Measurements from ENCODE around the gene PTPRN2.

PTPRN2 gene

GRCh38 chr7:157574120-157574825 is 1013.4 kb downstream of the PTPRN2 start:
- Histone ChIP-seq H3K27ac (ENCODE audit: low read depth, low read length) (no peak overlapping the region), H3K36me3 (ENCODE audit: control insufficient read depth in 5 of 5, insufficient read depth in 5 of 5, low read length in 5 of 5) (no peaks in the 10 kb centered on the region), H3K27me3 (ENCODE audit: control insufficient read depth in 5 of 5, insufficient read depth in 4 of 5, low read length in 5 of 5) (peaks cover 0 to 6% (median 6%) of the 10 kb centered on the region in 5 donors), H3K9me3 (ENCODE audit: control insufficient read depth in 5 of 5, low read length in 5 of 5) (no peaks in the 10 kb centered on the region), H3K4me1 (ENCODE audit: control insufficient read depth in 5 of 5, insufficient read depth in 5 of 5, low read length in 5 of 5) (peaks cover 0 to 7% (median 2%) of the 10 kb centered on the region in 5 donors), H3K4me3 (ENCODE audit: low read depth in 1 of 5, low read length in 5 of 5) (no peak overlapping the region), H3K9ac (ENCODE audit: low read length in 5 of 5) (no peak overlapping the region)

GRCh38 chr7:157573244-157573643 is 1014.4 kb downstream of the PTPRN2 start:
- H3K9ac ChIP-seq (ENCODE audit: low read length in 5 of 5) = no peak overlapping the region
- peaks cover 3 to 11% (median 8%) of the 10 kb centered on the region in 5 donors for H3K27me3 ChIP-seq (ENCODE audit: control insufficient read depth in 5 of 5, insufficient read depth in 4 of 5, low read length in 5 of 5)
- H3K4me1 ChIP-seq (ENCODE audit: control insufficient read depth in 5 of 5, insufficient read depth in 5 of 5, low read length in 5 of 5) = peaks cover 0 to 17% (median 12%) of the 10 kb centered on the region in 5 donors
- no peak overlapping the region for H3K27ac ChIP-seq (ENCODE audit: low read depth, low read length)
- no peaks in the 10 kb centered on the region for H3K9me3 ChIP-seq (ENCODE audit: control insufficient read depth in 5 of 5, low read length in 5 of 5)
- H3K36me3 ChIP-seq (ENCODE audit: control insufficient read depth in 5 of 5, insufficient read depth in 5 of 5, low read length in 5 of 5) = no peaks in the 10 kb centered on the region
- H3K4me3 ChIP-seq (ENCODE audit: low read depth in 1 of 5, low read length in 5 of 5) = no peak overlapping the region

GRCh38 chr7:157572622-157573021 is 1015.0 kb downstream of the PTPRN2 start:
- Histone ChIP-seq H3K4me3 (ENCODE audit: low read depth in 1 of 5, low read length in 5 of 5) (no peak overlapping the region), H3K9me3 (ENCODE audit: control insufficient read depth in 5 of 5, low read length in 5 of 5) (no peaks in the 10 kb centered on the region), H3K9ac (ENCODE audit: low read length in 5 of 5) (no peak overlapping the region), H3K27ac (ENCODE audit: low read depth, low read length) (no peak overlapping the region), H3K36me3 (ENCODE audit: control insufficient read depth in 5 of 5, insufficient read depth in 5 of 5, low read length in 5 of 5) (no peaks in the 10 kb centered on the region), H3K4me1 (ENCODE audit: control insufficient read depth in 5 of 5, insufficient read depth in 5 of 5, low read length in 5 of 5) (peaks cover 0 to 21% (median 17%) of the 10 kb centered on the region in 5 donors), H3K27me3 (ENCODE audit: control insufficient read depth in 5 of 5, insufficient read depth in 4 of 5, low read length in 5 of 5) (peaks cover 4 to 16% (median 7%) of the 10 kb centered on the region in 5 donors)

- H3K9me3 ChIP-seq (ENCODE audit: control insufficient read depth in 5 of 5, low read length in 5 of 5) = no peaks in the 10 kb centered on the region
- no peak overlapping the region for H3K4me3 ChIP-seq (ENCODE audit: low read depth in 1 of 5, low read length in 5 of 5)
- H3K9ac ChIP-seq (ENCODE audit: low read length in 5 of 5) = no peak overlapping the region
- no peaks in the 10 kb centered on the region for H3K36me3 ChIP-seq (ENCODE audit: control insufficient read depth in 5 of 5, insufficient read depth in 5 of 5, low read length in 5 of 5)
- H3K27me3 ChIP-seq (ENCODE audit: control insufficient read depth in 5 of 5, insufficient read depth in 4 of 5, low read length in 5 of 5) = peaks cover 3 to 17% (median 4%) of the 10 kb centered on the region in 5 donors
- H3K27ac ChIP-seq (ENCODE audit: low read depth, low read length) = no peak overlapping the region
- peaks cover 0 to 21% (median 17%) of the 10 kb centered on the region in 5 donors for H3K4me1 ChIP-seq (ENCODE audit: control insufficient read depth in 5 of 5, insufficient read depth in 5 of 5, low read length in 5 of 5)
Observed at GRCh38 chr7:157570531-157571200, 1017.0 kb downstream of the PTPRN2 start.

GRCh38 chr7:157569967-157570366 is 1017.7 kb downstream of the PTPRN2 start:
- Histone ChIP-seq H3K9ac (ENCODE audit: low read length in 5 of 5) (no peak overlapping the region), H3K36me3 (ENCODE audit: control insufficient read depth in 5 of 5, insufficient read depth in 5 of 5, low read length in 5 of 5) (no peaks in the 10 kb centered on the region), H3K27ac (ENCODE audit: low read depth, low read length) (no peak overlapping the region), H3K4me3 (ENCODE audit: low read depth in 1 of 5, low read length in 5 of 5) (no peak overlapping the region), H3K9me3 (ENCODE audit: control insufficient read depth in 5 of 5, low read length in 5 of 5) (peaks cover 0 to 1% (median 0%) of the 10 kb centered on the region in 5 donors), H3K4me1 (ENCODE audit: control insufficient read depth in 5 of 5, insufficient read depth in 5 of 5, low read length in 5 of 5) (peaks cover 0 to 21% (median 17%) of the 10 kb centered on the region in 5 donors), H3K27me3 (ENCODE audit: control insufficient read depth in 5 of 5, insufficient read depth in 4 of 5, low read length in 5 of 5) (peaks cover 3 to 17% (median 4%) of the 10 kb centered on the region in 5 donors)

- Histone ChIP-seq H3K27ac (ENCODE audit: low read depth, low read length) (peak overlapping the region; percentile 6), H3K27me3 (ENCODE audit: control insufficient read depth in 5 of 5, insufficient read depth in 4 of 5, low read length in 5 of 5) (peaks cover 3 to 14% (median 4%) of the 10 kb centered on the region in 5 donors), H3K36me3 (ENCODE audit: control insufficient read depth in 5 of 5, insufficient read depth in 5 of 5, low read length in 5 of 5) (no peaks in the 10 kb centered on the region), H3K9me3 (ENCODE audit: control insufficient read depth in 5 of 5, low read length in 5 of 5) (peaks cover 0 to 5% (median 0%) of the 10 kb centered on the region in 5 donors), H3K4me1 (ENCODE audit: control insufficient read depth in 5 of 5, insufficient read depth in 5 of 5, low read length in 5 of 5) (peaks cover 0 to 21% (median 17%) of the 10 kb centered on the region in 5 donors), H3K9ac (ENCODE audit: low read length in 5 of 5) (peak overlapping the region; percentile 8 to 80 (median 59)), H3K4me3 (ENCODE audit: low read depth in 1 of 5, low read length in 5 of 5) (peak overlapping the region; percentile 74 to 91 (median 84))
Observed at GRCh38 chr7:157568770-157569584, 1018.6 kb downstream of the PTPRN2 start.

- Histone ChIP-seq H3K9ac (ENCODE audit: low read length in 5 of 5) (peak overlapping the region in 4 of 5 donors; percentile 9 to 80 (median 64)), H3K9me3 (ENCODE audit: control insufficient read depth in 5 of 5, low read length in 5 of 5) (peaks cover 0 to 7% (median 4%) of the 10 kb centered on the region in 5 donors), H3K27ac (ENCODE audit: low read depth, low read length) (peak overlapping the region; percentile 6), H3K4me3 (ENCODE audit: low read depth in 1 of 5, low read length in 5 of 5) (peak overlapping the region; percentile 74 to 91 (median 84)), H3K4me1 (ENCODE audit: control insufficient read depth in 5 of 5, insufficient read depth in 5 of 5, low read length in 5 of 5) (peaks cover 0 to 21% (median 17%) of the 10 kb centered on the region in 5 donors), H3K36me3 (ENCODE audit: control insufficient read depth in 5 of 5, insufficient read depth in 5 of 5, low read length in 5 of 5) (no peaks in the 10 kb centered on the region), H3K27me3 (ENCODE audit: control insufficient read depth in 5 of 5, insufficient read depth in 4 of 5, low read length in 5 of 5) (peaks cover 3 to 14% (median 4%) of the 10 kb centered on the region in 5 donors)
Observed at GRCh38 chr7:157568106-157568769, 1019.4 kb downstream of the PTPRN2 start.

- Histone ChIP-seq H3K9me3 (ENCODE audit: control insufficient read depth in 5 of 5, low read length in 5 of 5) (peaks cover 0 to 7% (median 4%) of the 10 kb centered on the region in 5 donors), H3K27me3 (ENCODE audit: control insufficient read depth in 5 of 5, insufficient read depth in 4 of 5, low read length in 5 of 5) (peaks cover 3 to 14% (median 4%) of the 10 kb centered on the region in 5 donors), H3K9ac (ENCODE audit: low read length in 5 of 5) (no peak overlapping the region), H3K4me3 (ENCODE audit: low read depth in 1 of 5, low read length in 5 of 5) (no peak overlapping the region), H3K4me1 (ENCODE audit: control insufficient read depth in 5 of 5, insufficient read depth in 5 of 5, low read length in 5 of 5) (peaks cover 0 to 21% (median 17%) of the 10 kb centered on the region in 5 donors), H3K27ac (ENCODE audit: low read depth, low read length) (no peak overlapping the region), H3K36me3 (ENCODE audit: control insufficient read depth in 5 of 5, insufficient read depth in 5 of 5, low read length in 5 of 5) (no peaks in the 10 kb centered on the region)
Observed at GRCh38 chr7:157567666-157568065, 1020.0 kb downstream of the PTPRN2 start.

GRCh38 chr7:157566631-157567006 is 1021.0 kb downstream of the PTPRN2 start:
- peaks cover 0 to 21% (median 17%) of the 10 kb centered on the region in 5 donors for H3K4me1 ChIP-seq (ENCODE audit: control insufficient read depth in 5 of 5, insufficient read depth in 5 of 5, low read length in 5 of 5)
- H3K9me3 ChIP-seq (ENCODE audit: control insufficient read depth in 5 of 5, low read length in 5 of 5) = peaks cover 0 to 7% (median 4%) of the 10 kb centered on the region in 5 donors
- no peak overlapping the region for H3K4me3 ChIP-seq (ENCODE audit: low read depth in 1 of 5, low read length in 5 of 5)
- H3K27ac ChIP-seq (ENCODE audit: low read depth, low read length) = no peak overlapping the region
- peaks cover 0 to 2% (median 0%) of the 10 kb centered on the region in 5 donors for H3K36me3 ChIP-seq (ENCODE audit: control insufficient read depth in 5 of 5, insufficient read depth in 5 of 5, low read length in 5 of 5)
- no peak overlapping the region for H3K9ac ChIP-seq (ENCODE audit: low read length in 5 of 5)
- peaks cover 3 to 11% (median 4%) of the 10 kb centered on the region in 5 donors for H3K27me3 ChIP-seq (ENCODE audit: control insufficient read depth in 5 of 5, insufficient read depth in 4 of 5, low read length in 5 of 5)
